ENCODE measurements around the gene SHANK3. TPM values are rescaled to one million over a fixed set of nuclear protein-coding genes. Genes with fewer than 3 reads are reported as not detected.

The SHANK3 gene
- total RNA-seq, 1 donor from 2014 or later: 13.1 TPM

DNA sequence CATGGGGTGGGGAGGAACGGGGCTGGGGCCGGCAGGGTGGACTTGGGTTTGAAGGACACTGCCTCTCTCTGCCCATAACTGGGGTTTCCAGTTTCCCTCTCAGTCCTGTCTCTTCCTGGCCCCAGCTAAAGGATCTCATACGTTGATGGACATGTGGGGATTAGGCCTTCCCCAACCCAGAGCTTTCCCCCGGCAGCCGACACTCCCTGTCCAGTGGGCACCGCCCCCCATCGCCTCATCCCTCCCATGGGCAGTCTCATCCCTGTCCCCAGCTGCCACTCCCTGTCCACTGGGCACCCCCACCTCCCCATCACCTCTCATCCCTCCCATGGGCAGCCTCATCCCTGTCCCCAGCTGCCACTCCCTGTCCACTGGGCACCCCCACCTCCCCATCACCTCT is 43.2 kb downstream of the SHANK3 start:
- H3K36me3 Mint-ChIP-seq: peaks cover 2% of the 10 kb centered on the region
- H3K27ac Mint-ChIP-seq: no peak overlapping the region
- H3K27me3 Mint-ChIP-seq: peaks cover 32% of the 10 kb centered on the region
- peaks cover 2% of the 10 kb centered on the region for H3K4me1 Mint-ChIP-seq (ENCODE audit: unreplicated experiment)
- no peak for DNase-seq (ENCODE audit: extremely low spot score, unreplicated experiment)
- TF ChIP-seq, protein P1, sequence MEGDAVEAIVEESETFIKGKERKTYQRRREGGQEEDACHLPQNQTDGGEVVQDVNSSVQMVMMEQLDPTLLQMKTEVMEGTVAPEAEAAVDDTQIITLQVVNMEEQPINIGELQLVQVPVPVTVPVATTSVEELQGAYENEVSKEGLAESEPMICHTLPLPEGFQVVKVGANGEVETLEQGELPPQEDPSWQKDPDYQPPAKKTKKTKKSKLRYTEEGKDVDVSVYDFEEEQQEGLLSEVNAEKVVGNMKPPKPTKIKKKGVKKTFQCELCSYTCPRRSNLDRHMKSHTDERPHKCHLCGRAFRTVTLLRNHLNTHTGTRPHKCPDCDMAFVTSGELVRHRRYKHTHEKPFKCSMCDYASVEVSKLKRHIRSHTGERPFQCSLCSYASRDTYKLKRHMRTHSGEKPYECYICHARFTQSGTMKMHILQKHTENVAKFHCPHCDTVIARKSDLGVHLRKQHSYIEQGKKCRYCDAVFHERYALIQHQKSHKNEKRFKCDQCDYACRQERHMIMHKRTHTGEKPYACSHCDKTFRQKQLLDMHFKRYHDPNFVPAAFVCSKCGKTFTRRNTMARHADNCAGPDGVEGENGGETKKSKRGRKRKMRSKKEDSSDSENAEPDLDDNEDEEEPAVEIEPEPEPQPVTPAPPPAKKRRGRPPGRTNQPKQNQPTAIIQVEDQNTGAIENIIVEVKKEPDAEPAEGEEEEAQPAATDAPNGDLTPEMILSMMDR (conservative IDR thresholded peaks at IDR 0.05): no peak
- H3K9me3 Mint-ChIP-seq: no peaks in the 10 kb centered on the region
- H3K4me3 Mint-ChIP-seq: no peak overlapping the region

DNA sequence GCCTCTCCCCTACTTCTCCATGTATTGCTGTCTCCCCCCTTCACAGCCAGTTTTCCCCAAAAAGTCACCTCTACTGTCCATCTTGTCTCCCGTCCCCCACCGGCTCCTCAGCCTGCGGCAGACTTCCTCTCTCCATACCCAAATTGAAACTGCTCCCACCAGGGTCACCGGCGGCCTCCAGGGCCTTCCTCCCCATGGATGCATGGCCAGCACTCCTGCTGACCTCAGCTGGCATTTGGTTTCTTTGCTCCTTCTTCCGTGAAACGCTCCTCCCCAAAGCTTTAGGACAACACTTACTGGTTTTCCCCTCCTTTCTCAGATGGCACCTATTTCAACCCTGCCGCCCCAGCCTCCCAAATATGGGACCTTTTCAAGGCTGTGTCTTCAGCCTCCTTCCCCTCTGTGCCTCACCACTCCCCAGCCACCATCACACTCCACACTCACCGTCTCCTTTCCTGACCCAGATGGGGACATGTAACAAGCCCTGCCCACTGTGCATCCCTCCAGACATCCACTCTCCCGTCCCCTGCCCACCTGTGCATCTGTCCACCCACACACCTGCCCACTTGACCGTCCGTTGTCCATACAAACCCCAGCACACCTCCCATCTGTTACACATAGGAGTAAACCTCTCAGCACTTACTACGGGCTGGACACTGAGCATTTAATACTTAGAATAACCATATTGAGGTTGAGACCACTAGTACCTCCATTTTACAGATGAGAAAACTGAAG is 43.8 kb downstream of the SHANK3 start:
- Mint-ChIP-seq H3K4me1 (ENCODE audit: unreplicated experiment) (no peaks in the 10 kb centered on the region), H3K27ac (no peak overlapping the region), H3K4me3 (no peak overlapping the region), H3K9me3 (no peaks in the 10 kb centered on the region), H3K36me3 (no peaks in the 10 kb centered on the region), H3K27me3 (peaks cover 32% of the 10 kb centered on the region)
- TF ChIP-seq, protein P1 (conservative IDR thresholded peaks at IDR 0.05): no peak
- DNase-seq (ENCODE audit: extremely low spot score, unreplicated experiment): no peak

DNA sequence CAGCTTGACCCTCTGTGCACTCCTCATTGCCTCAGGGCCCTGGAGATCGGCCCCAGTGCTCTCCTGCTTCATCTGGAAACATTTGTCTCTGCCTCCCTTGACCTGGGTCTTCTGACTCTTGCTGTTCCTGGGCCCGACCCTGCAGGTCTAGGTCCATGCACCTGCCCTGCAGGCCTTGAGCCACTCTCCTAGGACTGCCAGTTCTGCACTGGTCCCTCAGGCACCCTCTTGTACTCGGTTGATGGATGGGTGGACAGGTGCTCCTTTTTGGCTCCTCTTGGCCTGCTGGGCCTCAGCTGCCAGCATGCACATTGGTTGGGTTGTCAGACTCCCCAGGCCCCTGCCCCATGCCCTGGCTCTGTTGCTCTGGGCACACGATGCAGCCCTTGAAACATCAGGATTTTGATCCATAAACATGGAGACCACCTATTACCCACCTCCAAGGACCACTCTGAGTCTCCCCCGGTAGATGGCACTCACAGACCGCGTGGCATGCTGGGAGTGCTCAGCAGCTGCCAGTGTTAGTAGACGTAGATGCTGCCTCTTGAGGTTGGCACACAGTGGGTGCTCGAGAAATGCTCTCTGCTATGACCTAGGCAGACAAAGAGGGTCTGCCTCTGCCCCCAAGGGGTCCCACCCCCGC is 45.2 kb downstream of the SHANK3 start:
- Mint-ChIP-seq H3K4me3 (no peak overlapping the region), H3K4me1 (ENCODE audit: unreplicated experiment) (no peaks in the 10 kb centered on the region), H3K27me3 (peaks cover 40% of the 10 kb centered on the region), H3K9me3 (no peaks in the 10 kb centered on the region), H3K27ac (no peak overlapping the region), H3K36me3 (peaks cover 5% of the 10 kb centered on the region)
- TF ChIP-seq, protein P1 (conservative IDR thresholded peaks at IDR 0.05): no peak
- no peak for DNase-seq (ENCODE audit: extremely low spot score, unreplicated experiment)

GRCh38 chr22:50718352-50718709 is 45.7 kb downstream of the SHANK3 start:
- H3K4me1 Mint-ChIP-seq (ENCODE audit: unreplicated experiment): no peaks in the 10 kb centered on the region
- no peak for DNase-seq (ENCODE audit: extremely low spot score, unreplicated experiment)
- no peak overlapping the region for H3K27ac Mint-ChIP-seq
- H3K36me3 Mint-ChIP-seq: peaks cover 8% of the 10 kb centered on the region
- no peak overlapping the region for H3K4me3 Mint-ChIP-seq
- no peaks in the 10 kb centered on the region for H3K9me3 Mint-ChIP-seq
- H3K27me3 Mint-ChIP-seq: peaks cover 43% of the 10 kb centered on the region
- TF ChIP-seq, protein P1 (conservative IDR thresholded peaks at IDR 0.05): no peak

DNA sequence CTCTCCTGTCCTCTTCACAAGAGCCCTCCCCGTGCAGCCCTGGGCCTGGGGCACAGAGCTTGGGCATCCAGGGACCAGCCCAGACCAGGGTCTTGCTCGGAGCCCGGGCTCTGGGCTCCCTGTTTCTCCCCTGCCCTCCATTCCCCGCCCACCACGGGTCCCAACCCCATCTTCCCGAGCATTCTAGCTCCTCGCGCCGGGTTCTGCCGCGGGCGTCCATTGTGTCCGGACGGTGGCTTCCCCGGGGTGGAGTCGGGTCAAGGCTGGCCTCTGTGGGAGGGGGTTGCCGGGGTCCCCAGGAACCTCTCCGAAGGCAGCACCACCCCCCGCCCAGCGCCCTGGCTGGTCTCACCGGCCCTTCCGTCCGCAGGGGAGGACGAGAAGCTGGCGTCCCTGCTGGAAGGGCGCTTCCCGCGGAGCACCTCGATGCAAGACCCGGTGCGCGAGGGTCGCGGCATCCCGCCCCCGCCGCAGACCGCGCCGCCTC is 47.2 kb downstream of the SHANK3 start:
- Mint-ChIP-seq H3K4me1 (ENCODE audit: unreplicated experiment) (no peaks in the 10 kb centered on the region), H3K27me3 (peaks cover 43% of the 10 kb centered on the region), H3K27ac (no peak overlapping the region), H3K36me3 (peaks cover 8% of the 10 kb centered on the region), H3K9me3 (no peaks in the 10 kb centered on the region), H3K4me3 (no peak overlapping the region)
- TF ChIP-seq, protein P1 (conservative IDR thresholded peaks at IDR 0.05): no peak
- DNase-seq (ENCODE audit: extremely low spot score, unreplicated experiment): no peak
